Mammary epithelial cell (primary cell): ENCODE measurements around the gene MMRN1.

Source experiments
- CTCF ChIP-seq, 2 donors: IDR thresholded peaks in 1 of 2; conservative IDR thresholded peaks in 1 of 2; 2 replicates each; pipeline ENCODE4 v1.5.1; 2011 to 2012; ENCODE audit warnings: inconsistent platforms in 2 of 2, low read length in 2 of 2, mild to moderate bottlenecking in 2 of 2, control low read depth in 1 of 2, low read depth in 1 of 2; ENCODE audit not compliant: insufficient read depth in 1 of 2; ENCODE audit errors: extremely low read depth in 1 of 2
- EZH2 ChIP-seq: IDR thresholded peaks from 2 replicates; pipeline ENCODE4 v1.6.1; 2012; ENCODE audit warnings: low read length, inconsistent platforms, borderline replicate concordance

GRCh38 chr4:89995814-89996213 lies 101.2 kb downstream of the MMRN1 start:
- no peak for TF ChIP-seq CTCF (conservative IDR thresholded peaks at IDR 0.05 in 1 of 2, IDR thresholded peaks at IDR 0.05 in 1 of 2; ENCODE audit: extremely low read depth in 1 of 2, insufficient read depth in 1 of 2, low read depth in 1 of 2, low read length in 2 of 2)
- TF ChIP-seq EZH2 = no peak
